HG03521 (cell line): Measurements from ENCODE around the gene POLR3B.
"Not testable (repeated sequence)": the region's sequence is repeated elsewhere in the genome, so short reads cannot be mapped to it uniquely, and the experiment has no call there.

Source experiments
- ATAC-seq: cut with Tn5 transposase; IDR thresholded peaks from one replicate; pipeline ENCODE4 v1.9.1; 2021; ENCODE audit warnings: mild to moderate bottlenecking, moderate library complexity; ENCODE audit not compliant: unreplicated experiment

The POLR3B gene

DNA sequence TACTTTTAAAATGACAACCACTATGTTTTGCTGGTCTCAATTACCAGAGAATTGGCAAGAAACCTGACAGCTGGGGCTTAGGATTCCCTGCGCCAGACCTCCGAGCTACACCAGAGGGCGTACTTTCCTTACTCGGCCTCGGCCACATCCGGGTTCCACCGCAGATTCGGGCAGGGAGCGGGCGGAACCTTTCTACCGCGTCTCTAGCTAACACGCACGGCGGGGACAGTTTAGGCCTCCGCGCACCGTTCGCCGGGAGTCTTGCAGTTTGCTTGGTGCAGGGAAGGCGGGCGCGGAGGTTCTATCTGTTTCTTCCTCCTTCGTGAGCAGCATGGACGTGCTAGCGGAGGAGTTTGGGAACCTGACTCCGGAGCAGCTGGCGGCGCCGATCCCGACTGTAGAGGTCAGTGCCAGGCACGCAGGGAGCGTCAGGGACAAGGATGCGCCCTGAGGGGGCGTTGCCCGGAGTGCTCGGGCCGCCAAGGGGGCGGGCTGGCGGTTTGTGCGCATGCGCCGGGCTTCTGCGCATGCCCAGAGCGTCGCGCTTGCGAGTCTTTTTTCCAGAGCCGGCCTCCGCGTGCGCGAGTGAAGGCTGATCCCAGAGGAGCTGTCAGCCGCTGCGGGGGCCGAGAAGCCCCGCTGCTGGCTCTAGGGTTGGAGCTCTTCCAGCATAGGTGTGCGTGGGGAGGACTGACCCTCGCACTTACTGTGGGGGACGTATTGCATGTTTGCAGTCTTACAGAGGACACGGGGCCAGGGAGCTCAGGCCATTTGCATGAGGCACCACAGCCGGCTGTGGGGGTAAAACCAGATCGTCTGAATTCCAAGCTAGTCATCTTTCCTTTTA, at the start of gene POLR3B:
Gene POLR3B (plus strand): TSS at position 200 of the 847 bp plus-strand sequence. CDS start 132 bp downstream, at position 332.
- ATAC-seq, result peak; percentile 90

DNA sequence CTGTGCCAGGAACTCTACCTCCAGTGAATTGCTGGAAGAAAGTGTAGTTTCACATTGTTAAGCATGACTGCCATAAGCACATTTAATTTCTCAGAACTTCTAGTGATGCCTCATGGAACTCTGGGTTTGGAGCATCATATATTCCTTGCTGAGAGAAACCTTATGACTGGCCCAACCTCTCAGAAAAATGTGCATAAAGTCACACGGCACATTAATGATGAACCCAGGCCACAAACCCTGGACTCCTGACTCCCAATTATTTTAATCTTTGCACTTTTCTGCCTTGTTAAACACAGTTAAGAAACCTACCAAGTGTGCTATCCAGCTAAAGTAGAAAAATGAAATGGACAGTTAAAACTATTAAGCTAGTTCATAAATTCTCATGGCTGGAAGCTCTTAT, 49.4 kb upstream of the POLR3B start:
- ATAC-seq, result no peak

DNA sequence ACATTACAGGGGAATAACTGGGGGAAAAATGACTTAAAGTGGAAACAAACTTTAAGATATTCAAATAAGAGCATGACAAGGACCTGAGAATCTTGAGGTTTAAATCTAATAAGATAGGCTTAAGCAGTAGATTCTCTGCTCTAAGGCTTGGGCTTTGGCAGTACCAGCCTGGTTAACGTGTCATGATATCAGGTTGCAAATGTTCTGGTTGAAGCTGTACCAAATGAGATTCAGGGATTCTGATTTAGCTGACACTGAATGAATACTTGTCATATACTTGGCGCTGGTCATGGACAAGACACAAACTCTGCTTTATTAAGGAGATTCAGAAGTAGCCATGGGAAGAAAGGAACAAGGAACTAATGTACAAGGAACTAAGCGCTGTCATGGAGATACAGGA, 48.9 kb upstream of the POLR3B start:
- no peak for ATAC-seq

DNA sequence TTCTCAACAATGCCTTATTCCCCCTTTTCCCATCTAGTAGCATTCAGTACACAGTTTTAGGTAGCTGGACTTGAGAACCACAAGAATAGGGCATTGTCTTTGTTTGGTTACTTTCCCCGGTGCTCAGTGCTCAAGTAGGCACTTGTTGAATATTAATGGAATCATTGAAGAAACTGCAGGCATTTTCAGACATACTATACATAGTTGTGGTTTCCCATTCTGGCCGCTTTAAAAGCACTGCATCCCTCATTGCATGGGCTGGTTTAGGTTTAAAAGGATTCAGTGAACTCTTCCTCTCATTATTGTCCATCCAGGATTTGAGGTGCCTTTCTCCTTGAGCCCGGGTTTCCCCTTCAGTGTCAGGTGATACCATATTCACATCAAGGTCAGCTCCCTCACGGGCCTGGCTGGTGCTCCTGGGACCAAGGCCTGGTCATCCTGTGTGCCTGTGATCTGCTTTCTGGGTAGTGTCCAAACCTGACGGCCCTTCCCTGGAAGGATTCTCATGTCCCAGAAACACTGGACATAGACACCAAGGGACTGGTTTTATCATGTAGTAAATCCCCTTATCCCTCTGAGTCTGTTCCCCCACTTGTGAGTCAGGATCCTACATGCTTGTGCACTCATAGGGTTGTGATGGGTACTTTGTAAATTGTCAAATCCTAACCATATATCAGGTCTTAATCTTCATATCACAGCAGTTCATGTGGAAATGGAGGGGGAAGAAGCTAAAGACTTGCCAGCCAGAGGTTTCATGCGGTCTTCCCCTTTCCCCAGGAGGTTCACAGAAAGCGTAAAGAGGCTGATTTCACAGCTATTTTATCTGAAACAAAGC, 47.7 kb upstream of the POLR3B start:
- ATAC-seq, result no peak

DNA sequence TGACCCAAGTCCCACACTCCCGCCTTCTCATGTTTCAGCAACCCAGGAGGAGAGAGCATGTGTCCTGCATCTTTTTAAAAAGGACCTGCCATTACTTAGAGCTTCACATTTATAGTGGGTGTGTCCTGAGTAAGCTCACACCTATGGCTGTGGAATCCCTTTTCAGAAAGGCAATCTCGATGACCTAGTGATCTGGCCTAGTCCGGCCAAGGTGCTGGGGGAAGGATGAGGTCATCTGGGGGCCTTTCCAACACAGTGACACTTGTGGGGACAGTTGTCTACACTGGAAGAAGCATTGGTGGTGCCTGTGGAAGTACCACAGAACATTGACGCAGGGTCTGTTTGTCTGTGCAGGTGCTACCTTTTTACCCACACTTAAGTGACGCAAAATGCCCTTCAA, 46.9 kb upstream of the POLR3B start:
- no peak for ATAC-seq

DNA sequence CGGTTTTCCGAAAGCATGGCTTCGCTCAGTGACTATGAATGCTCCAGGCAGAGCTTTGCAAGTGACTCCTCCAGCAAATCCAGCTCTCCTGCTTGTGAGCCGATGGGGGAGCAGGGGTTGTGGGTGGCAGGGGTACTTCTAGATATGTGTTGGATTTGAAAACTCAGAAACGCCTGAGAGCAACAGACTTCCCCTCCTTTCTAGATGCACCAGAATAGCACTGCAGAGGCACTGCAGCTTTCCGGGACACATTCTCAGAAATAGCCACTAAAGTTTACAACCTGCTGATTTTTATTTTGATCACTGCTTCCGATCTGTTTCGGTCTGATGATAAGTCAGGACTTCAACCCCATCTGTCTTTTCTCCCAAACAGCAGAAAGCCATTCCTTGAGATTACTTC, 46.4 kb upstream of the POLR3B start:
- ATAC-seq, result no peak

DNA sequence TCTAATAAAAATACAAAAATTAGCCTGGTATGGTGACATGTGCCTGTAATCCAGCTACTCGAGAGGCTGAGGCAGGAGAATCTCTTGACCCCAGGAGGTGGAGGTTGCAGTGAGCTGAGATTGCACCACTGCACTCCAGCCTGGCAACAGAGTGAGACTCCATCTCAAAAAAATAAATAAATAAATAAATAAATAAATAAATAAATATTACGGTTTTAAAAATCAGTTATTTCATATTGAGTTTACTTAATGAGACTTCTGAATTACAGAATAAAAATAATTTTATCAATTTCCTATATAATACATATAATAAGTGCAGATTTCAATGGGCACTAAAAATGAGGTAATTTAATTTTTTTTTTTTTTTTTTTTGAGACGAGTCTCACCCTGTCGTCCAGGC, 44.1 kb upstream of the POLR3B start:
- ATAC-seq, result not testable (repeated sequence)

DNA sequence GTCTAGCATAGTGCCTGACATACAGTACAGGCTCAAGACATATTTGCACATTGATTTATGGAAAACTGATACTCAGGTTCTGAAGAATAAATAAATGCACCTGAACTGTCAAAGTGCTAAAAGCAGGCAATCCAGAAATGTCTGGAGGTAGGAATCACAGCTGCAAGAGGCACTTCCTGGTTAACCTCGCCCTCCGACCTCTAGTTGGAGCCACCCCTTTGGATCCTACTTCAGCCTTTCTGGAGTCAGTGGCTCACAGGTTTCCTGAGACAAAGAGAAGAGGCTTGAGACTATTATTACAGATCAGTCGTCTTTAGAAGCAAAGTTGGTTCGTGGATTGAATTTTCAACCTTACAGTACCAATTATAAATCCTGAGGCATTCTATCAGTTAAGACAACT, 42.0 kb upstream of the POLR3B start:
- no peak for ATAC-seq

DNA sequence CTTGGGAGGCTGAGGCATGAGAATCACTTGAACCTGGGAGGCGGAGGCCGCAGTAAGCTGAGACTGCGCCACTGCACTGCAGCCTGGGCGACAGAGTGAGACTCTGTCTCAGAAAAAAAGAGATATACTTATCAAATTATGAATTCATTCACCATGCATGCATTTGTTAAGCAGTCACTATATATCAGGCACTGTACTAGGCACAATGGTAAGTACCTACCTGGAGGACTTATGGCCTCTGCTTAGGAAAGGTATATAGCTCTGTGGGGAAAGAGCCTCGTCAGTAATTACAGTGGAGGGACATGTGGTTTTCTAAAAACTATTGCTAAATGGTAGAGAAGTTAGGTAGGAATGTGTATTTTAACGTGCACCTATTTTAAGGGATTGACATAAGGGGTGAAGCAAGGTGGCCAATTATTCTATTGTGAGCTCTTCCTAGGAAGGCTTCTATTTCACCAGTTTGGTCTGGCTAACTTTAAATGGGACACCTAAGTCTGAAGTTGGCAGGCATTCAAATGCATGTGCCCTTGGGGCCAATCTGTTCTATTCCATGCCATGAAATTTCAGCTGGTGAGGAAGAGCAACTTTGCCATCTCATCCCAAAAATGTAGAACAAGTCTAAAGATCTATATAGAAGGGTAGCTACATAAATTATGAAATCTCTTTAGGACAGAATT, 40.0 kb upstream of the POLR3B start:
- no peak for ATAC-seq

DNA sequence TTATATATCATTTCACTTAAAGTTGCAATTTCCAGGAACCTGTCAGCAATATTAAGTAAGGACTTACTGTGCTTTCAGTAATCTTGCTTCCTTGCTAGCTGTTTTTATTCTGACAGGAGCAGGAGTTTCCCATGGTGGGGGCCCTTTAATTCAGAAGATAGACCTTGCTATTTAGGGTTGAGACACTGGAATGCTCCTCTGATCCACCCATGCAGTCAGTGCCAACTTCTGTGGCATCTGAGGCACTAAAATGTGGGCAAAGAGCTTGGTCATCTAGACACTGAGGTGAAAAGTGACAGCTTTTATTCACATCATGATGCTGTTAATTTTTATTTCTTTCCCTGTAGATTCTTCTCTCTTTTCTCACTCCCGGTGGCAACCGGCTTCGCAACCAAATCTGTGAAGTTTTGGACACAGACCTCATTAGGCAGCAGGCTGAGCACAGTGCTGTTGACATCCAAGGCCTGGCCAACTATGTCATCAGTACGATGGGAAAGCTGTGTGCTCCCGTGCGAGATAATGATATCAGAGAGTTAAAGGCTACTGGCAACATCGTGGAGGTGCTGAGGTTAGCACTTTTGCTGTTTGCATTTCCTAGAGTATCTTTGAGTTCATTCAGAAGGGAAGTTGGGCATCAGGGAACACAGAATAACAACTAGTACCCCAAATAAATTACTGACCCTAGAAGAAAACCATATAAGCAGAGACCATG, 36.3 kb upstream of the POLR3B start:
- ATAC-seq, result no peak

DNA sequence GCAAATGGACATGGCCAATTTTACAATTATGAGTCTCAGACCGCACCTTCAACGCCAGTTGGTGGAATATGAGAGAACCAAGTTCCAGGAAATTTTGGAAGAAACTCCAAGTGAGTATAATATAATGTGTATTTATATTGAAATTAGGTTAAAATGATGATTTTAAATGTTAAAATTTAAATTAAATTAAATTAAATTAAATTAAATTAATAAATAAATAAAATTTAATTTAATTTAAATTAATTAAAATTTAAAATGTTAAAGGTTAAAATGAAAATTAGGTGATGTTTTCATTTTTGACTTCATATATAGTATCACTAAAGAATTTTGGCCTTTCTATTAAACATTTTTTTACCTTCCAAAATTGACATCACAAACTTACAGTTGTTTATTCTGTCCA, 34.0 kb upstream of the POLR3B start:
- ATAC-seq, result no peak

DNA sequence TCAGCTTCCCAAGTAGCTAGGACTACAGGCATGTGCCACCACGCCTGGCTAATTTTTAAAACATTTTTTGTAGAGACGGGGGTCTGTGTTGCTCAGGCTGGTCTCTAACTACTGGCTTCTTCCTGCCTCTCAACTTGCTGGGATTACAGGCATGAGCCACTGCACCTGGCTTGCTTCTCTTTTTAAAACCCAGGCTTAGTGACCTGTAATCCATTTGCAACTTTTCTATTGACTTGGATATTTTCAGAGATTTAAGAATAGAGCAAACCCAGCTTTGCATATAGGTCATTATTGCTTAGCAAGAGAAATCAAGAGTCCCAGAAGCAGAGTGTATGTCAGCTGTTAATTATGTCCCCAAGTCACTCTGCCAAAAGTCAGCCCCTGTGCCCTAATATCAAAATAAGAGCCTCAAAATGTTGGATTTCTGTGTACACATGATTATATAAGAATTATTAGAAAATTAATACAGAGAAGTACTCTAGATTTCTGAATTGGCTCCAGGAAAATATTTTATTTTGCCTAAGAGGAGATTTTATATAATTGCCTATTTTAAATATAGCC, 30.2 kb upstream of the POLR3B start:
- no peak for ATAC-seq

DNA sequence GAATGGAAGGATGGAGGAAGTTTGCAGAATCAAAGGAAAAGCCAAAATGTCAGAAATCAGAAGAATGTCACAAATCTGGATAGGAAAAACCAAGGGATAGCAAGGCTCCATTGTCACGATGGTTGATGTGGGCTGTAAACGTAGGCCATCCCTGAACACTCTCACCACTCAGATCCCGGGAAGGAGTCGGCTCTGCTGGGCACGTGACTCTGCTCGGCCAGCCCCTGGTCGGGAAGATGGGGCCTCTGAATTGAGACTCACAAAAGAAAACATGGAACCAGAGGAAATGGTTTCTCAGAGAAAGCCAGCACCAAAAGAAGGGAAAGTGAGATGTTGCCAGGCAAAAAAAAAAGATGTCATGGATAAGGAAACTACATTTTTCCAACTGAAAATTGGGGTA, 28.8 kb upstream of the POLR3B start:
- no peak for ATAC-seq

DNA sequence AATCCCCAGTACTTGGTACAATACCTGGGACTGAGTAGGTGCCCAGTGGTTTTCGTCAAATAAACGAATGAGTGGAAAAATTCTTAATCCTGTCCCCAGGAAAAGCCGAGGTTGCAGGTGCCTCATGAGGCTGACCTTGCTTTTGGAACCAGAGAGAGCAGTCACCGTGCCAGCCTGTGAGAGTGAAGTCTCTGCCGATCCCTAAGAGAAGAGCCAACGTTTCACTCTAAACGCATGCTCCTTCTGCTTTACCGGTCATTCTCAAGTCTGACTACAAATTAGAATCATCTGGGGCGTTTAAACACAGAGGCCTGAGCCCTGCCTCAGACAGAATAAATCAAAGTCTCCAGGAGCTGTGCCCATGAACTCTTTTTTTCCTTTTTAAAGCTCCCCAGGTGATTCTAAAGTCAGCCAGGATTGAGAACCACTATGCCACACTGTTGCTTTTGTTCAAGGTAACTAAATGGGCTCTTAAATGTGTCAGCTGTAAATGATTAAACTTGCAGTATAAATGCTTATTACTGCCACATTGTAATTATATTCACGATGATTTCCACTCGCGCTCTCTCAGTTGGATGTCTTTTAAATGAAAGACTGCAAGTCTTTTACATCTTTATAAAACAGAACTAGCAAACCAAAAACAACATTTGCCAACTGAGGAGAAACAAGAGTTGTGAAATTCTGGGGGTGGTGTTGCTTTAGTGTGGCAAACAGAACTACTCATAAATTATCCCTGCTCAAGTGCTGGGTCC, 28.1 kb upstream of the POLR3B start:
- no peak for ATAC-seq

DNA sequence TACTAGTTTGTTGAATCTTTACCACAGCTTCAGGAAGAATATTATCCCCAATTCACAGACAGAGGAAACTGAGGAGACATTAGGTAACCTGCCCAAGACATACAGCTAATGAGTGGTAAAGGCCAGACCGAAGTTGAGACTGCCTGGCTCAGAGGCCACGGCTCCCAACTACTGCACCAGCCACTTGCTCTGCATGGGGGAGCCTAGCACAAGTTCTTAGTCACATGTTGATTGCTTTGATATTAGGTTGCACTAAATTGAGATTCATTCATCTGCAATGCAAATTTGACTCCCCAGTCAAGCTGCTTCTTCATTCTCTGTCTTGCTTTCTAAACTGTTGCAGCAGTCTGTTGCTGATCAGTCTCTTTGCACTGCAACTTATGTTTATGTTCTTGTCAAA, 25.9 kb upstream of the POLR3B start:
- ATAC-seq, result no peak

DNA sequence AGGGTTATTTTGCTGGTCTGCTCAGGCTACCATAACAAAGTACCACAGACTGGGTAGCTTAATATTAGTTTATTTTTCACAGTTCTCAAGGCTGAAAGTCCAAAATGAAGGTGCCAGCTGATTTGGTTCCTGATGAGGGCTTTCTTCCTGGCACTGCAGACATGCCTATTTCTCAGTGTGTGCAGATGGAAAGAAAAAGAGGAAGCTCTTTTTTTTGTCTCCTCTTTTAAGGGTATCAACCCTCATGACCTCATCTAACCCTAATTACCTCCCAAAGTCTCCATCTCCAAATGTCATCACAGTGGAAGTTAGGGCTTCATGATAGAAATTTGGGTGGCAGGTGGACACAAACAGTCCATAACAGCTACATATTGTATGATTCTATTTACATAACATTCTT, 25.0 kb upstream of the POLR3B start:
- ATAC-seq, result no peak

DNA sequence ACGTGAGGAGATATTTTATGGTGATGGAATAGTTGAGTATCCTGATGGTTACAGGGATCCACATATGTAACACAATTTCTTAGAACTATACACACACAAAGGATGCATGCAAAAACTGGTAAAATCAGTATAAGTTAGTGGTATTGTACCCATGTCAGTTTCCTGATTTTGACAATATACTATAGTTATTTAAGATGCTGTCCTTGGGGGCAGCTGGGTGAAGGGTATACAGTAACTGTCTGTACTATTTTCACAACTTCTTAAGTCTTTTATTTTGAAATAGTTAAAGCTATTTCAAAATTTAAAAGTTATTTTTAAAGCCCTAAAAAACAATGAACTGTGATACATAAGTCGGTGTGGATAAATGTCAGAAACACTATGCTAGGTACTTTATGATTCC, 24.5 kb upstream of the POLR3B start:
- ATAC-seq, result no peak

DNA sequence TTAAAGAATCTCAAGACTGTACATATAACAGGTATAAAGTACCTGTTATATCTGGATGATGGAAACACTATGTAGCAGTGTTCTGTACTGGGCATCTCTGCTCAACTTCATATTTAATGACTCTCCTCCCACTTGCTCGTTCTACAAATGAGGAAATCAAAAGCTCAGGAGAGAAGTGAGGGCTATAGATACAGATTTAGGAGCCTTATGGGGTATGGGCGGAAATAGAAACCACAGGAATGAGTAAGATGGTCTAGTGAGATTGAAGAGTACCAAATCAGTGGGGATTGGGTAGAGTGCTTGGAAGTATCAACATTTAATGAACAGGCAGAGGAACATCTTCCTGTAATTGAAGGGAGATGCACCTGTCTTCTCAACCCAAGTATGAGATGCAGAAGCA, 23.8 kb upstream of the POLR3B start:
- no peak for ATAC-seq

DNA sequence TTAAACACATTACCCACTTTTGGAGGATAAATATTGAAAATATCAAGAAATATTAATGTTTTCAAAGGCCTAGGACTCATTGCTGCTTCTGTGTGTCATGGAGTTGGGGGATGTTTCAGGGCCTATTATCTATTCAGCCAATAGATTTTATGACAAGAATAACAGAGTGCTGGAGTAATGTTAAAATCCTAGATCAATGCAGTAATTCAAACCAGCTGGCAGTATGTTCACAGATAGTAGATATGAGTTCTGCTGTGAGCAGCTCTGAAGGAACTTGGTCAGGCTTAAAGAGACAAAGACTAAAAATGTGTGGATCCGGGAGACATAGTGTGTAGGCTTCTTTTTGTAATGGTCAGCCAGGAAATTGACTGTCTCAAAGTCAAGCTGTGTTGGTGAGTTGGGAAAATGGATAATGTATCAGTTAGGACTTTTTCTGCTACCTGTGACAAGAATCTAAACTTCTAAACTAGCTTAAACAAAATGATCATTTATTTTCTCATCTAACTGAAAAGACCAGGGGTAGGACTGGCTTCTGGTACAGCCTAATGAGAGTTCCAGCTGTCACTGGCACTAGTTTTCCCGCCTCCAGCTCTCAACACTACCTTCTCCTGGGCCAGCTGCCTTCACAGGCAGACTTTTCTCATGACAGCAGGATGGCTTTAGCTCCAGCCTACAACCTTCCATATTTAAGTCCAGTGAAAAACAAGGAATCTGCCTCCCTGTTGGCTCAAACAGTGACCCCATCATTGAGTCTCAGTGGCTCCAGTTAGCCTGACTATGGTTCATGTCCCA, 16.3 kb upstream of the POLR3B start:
- no peak for ATAC-seq
